MCF 10A (cell line): ENCODE measurements around the gene BAG5. TPM values are rescaled to one million over a fixed set of nuclear protein-coding genes. Genes with fewer than 3 reads are reported as not detected.
A peak's percentile ranks its signal among the peaks of the same experiment; 100 is the strongest.

Experiments used
- BruUV-seq: library from RNA; stranded (reverse); fragments of 400-500 nt; replicated peaks from 2 replicates; lab custom pipeline; 2021; lab: Mats Ljungman, UMichigan
- CTCF ChIA-PET: fragments of 300-600 bp; sonication (Branson Sonifier 250); formaldehyde crosslinking; extraction: SDS; loops from one replicate; lab custom pipeline; 2021; ENCODE audit warnings: antibody characterized with exemption, inconsistent platforms; lab: Yijun Ruan, JAX
- POLR2A ChIA-PET: fragments of 300-600, 350-650 bp; sonication (Branson Sonifier 250); formaldehyde crosslinking; extraction: SDS; loops from one replicate; lab custom pipeline; 2020; ENCODE audit warnings: antibody characterized with exemption, inconsistent platforms; lab: Yijun Ruan, JAX
- DNase-seq: peaks from one replicate; pipeline ENCODE4 v3.0.0-alpha.2; 2018; ENCODE audit not compliant: unreplicated experiment
- H3K27ac Mint-ChIP-seq: one replicate; pipeline ENCODE4 v1.8.0; 2022; ENCODE audit warnings: mild to moderate bottlenecking, low read depth, mixed read lengths; ENCODE audit not compliant: unreplicated experiment
- H3K27me3 Mint-ChIP-seq: one replicate; pipeline ENCODE4 v1.8.0; 2022; ENCODE audit warnings: mixed read lengths; ENCODE audit not compliant: insufficient read depth, unreplicated experiment
- H3K36me3 Mint-ChIP-seq: one replicate; pipeline ENCODE4 v1.8.0; 2022; ENCODE audit warnings: mild to moderate bottlenecking, moderate library complexity, mixed read lengths; ENCODE audit not compliant: insufficient read depth, unreplicated experiment
- H3K4me1 Mint-ChIP-seq: one replicate; pipeline ENCODE4 v1.8.0; 2022; ENCODE audit warnings: mixed read lengths; ENCODE audit not compliant: insufficient read depth, unreplicated experiment
- H3K4me3 Mint-ChIP-seq: one replicate; pipeline ENCODE4 v1.8.0; 2022; ENCODE audit warnings: mild to moderate bottlenecking, moderate library complexity, mixed read lengths; ENCODE audit not compliant: unreplicated experiment
- H3K9me3 Mint-ChIP-seq: one replicate; pipeline ENCODE4 v1.8.0; 2022; ENCODE audit warnings: mixed read lengths; ENCODE audit not compliant: unreplicated experiment
- intact Hi-C: fragments of 100-400 bp; cut with micrococcal nuclease; formaldehyde crosslinking; loops from 2 replicates; pipeline ENCODE4 v1.14.1; 2022
- total RNA-seq: library from RNA; stranded (reverse); gene quantifications from 2 replicates; pipeline ENCODE4 v1.2.3, GENCODE V29; 2022
- TF ChIP-seq, protein P1 (sequence below): fragments of 200-600 bp; IDR thresholded peaks from one replicate; pipeline ENCODE4 v1.8.0; 2022; ENCODE audit warnings: antibody characterized with exemption, mild to moderate bottlenecking; ENCODE audit not compliant: unreplicated experiment

Gene BAG5
- total RNA-seq, 1 experiment from 2014 or later, result 30.9 TPM

DNA sequence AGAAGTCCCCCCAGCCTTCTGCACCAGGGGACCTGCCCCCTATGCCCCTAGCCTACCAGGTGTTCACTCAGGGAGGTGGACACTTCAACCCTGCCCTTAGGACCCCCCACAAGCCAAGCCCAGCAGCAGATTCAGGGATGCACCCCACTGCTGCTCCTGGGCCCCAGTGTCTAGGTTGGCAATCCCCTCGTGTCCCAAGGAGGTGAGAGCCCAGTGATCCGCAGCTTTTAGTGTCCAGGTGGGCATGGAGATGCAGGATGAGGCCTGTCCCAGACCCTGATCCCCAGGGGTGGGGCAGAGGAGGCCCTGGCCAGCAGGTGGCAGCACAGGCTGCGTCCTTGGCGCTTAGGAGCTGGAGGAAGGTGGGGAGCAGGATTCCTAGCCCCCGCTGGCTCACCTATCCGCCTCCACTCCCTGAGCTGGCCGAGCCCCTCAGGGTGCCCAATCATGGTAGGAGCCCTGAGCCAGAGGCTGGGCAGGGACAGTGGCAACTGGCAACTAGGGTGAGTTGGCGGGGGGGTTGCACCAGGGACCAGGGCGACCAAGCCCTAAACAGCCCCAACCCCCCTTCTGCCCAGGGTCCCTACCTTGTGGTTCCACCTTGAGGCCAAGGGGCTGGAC is 43.9 kb downstream of the BAG5 start:
- H3K27me3 Mint-ChIP-seq, result no peaks in the 10 kb centered on the region
- H3K36me3 Mint-ChIP-seq, result peaks cover 5% of the 10 kb centered on the region
- BruUV-seq, result no TSS peak
- peak; percentile 62 for DNase-seq
- intact Hi-C loops, result loop anchor here (1.0 kb wide), 1 partner anchor 28 kb away; no protein-coding TSS in a partner anchor
- H3K9me3 Mint-ChIP-seq, result no peaks in the 10 kb centered on the region
- ChIA-PET CTCF (interaction anchor here (0.7 to 7.0 kb wide), 11 partner anchors 8 to 117 kb away, joined by 3 to 126 read pairs (median 10); partner anchors contain the start of genes BAG5 and TRMT61A), POLR2A (interaction anchor here (0.6 to 4.7 kb wide), 6 partner anchors 10 to 58 kb away, joined by 3 to 52 read pairs (median 6); partner anchors contain the start of genes BAG5 and TRMT61A)
- H3K27ac Mint-ChIP-seq, result no peak overlapping the region
- TF ChIP-seq, protein P1, sequence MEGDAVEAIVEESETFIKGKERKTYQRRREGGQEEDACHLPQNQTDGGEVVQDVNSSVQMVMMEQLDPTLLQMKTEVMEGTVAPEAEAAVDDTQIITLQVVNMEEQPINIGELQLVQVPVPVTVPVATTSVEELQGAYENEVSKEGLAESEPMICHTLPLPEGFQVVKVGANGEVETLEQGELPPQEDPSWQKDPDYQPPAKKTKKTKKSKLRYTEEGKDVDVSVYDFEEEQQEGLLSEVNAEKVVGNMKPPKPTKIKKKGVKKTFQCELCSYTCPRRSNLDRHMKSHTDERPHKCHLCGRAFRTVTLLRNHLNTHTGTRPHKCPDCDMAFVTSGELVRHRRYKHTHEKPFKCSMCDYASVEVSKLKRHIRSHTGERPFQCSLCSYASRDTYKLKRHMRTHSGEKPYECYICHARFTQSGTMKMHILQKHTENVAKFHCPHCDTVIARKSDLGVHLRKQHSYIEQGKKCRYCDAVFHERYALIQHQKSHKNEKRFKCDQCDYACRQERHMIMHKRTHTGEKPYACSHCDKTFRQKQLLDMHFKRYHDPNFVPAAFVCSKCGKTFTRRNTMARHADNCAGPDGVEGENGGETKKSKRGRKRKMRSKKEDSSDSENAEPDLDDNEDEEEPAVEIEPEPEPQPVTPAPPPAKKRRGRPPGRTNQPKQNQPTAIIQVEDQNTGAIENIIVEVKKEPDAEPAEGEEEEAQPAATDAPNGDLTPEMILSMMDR, result peak; percentile 84
- H3K4me3 Mint-ChIP-seq, result peak overlapping the region; percentile 36
- peaks cover 19% of the 10 kb centered on the region for H3K4me1 Mint-ChIP-seq

DNA sequence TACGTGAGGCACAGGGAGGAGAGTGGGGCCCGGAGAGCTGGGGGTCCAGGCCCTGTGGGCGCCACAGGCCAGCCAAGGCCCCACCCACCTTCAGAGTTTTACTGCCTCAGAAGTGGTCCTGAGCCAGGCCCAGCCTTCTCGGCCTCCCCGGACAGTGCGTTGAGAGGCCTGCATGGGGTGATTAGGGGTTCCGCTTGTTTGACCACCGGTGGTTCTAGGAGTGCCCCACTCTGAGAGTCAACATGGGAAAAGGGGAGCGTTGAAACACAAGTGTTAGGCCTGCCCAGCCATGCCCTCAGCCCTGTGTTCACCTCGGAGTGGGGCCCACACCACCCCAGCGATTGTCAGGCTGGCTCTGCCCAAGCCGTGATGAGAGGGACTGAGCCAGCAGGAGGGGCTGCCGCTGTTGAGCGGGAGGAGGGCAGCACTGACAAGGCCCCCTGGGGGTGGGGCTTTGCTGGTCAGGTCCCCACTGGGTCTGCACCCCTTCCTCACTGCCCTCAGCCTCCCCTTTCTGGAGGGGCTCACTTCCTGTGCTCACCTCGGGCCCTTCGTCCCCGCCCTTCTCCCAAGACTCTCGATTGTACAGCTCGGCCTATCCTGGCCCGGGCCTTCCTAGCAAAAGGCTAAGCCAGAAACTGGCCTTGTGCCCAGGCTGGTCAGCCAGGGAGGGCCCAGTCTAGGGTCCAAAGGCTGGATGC is 44.6 kb downstream of the BAG5 start:
- BruUV-seq, result no TSS peak

DNA sequence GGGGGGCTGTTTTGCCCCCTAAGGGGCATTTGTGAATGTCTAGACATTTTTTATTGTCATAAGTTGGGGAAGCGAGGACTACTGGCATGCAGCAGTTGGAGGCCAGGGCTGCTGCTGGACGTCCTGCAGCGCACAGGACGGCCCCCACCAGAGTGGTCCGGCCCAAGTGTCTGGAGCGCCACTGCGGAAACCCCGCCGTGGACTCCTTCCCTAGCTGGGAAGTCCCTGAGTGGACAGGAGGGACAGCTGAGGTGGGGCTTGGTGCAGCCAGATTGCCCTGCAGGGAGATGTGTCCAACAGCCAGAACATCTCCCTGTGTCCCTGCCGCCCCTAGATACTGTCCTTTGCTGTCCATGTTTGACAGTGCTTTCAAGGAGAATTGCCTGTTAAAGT is 45.3 kb downstream of the BAG5 start:
- Mint-ChIP-seq H3K36me3 (peaks cover 10% of the 10 kb centered on the region), H3K27me3 (no peaks in the 10 kb centered on the region), H3K27ac (no peak overlapping the region), H3K4me1 (peaks cover 33% of the 10 kb centered on the region), H3K4me3 (no peak overlapping the region), H3K9me3 (no peaks in the 10 kb centered on the region)
- intact Hi-C loops, result no loop called here
- ChIA-PET POLR2A (interaction anchor here (4.7 kb wide), 1 partner anchor 25 kb away, joined by 52 read pairs; no protein-coding TSS in a partner anchor), CTCF (interaction anchor here (0.6 to 7.0 kb wide), 5 partner anchors 12 to 468 kb away, joined by 3 to 126 read pairs (median 18); no protein-coding TSS in a partner anchor)
- DNase-seq, result no peak
- TF ChIP-seq, protein P1, result no peak
- BruUV-seq, result no TSS peak

More for the DNA sequence above, 44.6 kb downstream of the BAG5 start:
- Mint-ChIP-seq H3K4me3 (no peak overlapping the region), H3K4me1 (peaks cover 26% of the 10 kb centered on the region), H3K27me3 (no peaks in the 10 kb centered on the region), H3K36me3 (peaks cover 5% of the 10 kb centered on the region), H3K27ac (no peak overlapping the region), H3K9me3 (no peaks in the 10 kb centered on the region)
- ChIA-PET CTCF (interaction anchor here (0.6 to 7.0 kb wide), 12 partner anchors 7 to 467 kb away, joined by 3 to 126 read pairs (median 8); partner anchors contain the start of genes BAG5 and TRMT61A), POLR2A (interaction anchor here (0.6 to 4.7 kb wide), 6 partner anchors 11 to 59 kb away, joined by 3 to 52 read pairs (median 6); partner anchors contain the start of genes BAG5 and TRMT61A)
- intact Hi-C loops, result loop anchor here (1.0 kb wide), 1 partner anchor 28 kb away; no protein-coding TSS in a partner anchor
- DNase-seq, result no peak
- TF ChIP-seq, protein P1, result no peak
